ENCODE measurements around the gene SHC2.

DNA sequence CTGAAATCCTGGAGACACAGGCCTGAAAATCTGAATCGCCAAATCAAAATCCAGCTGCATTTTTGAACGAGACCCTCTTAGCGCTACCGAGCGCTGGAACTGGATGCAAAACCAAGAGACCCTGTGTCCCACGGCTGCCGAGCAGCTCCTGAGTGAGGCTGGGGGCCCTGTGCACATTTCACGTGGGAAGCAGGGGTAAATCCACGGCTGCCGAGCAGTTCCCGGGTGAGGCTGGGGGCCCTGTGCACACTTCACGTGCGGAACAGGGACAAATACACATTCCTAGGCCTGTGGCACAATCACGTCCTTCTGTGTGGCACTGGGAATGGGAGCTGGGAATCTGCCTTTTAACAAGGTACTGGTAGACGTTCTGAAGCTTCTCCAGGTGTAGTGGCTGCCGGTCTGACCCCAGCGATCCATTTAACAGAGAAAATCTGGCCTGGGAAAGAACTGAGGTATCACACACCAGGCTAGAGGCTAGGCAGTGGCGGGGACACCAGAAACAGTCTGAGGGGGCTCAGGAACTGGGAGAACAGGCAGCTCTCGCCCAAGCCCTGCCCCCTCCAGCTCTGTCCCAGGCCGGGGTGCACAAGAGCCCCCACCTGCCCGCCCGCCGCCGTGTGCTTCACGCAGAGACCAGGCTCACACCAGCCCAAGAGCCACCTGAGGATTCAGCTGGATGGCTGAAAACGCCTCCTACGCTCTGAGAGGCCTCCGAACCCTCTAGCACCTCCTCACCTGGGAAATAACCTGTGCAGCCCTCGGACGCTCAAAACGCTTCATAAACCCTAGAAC lies 40.9 kb downstream of the SHC2 start:
- TF ChIP-seq, protein P1, sequence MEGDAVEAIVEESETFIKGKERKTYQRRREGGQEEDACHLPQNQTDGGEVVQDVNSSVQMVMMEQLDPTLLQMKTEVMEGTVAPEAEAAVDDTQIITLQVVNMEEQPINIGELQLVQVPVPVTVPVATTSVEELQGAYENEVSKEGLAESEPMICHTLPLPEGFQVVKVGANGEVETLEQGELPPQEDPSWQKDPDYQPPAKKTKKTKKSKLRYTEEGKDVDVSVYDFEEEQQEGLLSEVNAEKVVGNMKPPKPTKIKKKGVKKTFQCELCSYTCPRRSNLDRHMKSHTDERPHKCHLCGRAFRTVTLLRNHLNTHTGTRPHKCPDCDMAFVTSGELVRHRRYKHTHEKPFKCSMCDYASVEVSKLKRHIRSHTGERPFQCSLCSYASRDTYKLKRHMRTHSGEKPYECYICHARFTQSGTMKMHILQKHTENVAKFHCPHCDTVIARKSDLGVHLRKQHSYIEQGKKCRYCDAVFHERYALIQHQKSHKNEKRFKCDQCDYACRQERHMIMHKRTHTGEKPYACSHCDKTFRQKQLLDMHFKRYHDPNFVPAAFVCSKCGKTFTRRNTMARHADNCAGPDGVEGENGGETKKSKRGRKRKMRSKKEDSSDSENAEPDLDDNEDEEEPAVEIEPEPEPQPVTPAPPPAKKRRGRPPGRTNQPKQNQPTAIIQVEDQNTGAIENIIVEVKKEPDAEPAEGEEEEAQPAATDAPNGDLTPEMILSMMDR (IDR thresholded peaks at IDR 0.05; ENCODE audit: extremely low read depth in 1 of 2, insufficient read depth in 1 of 2, low read depth in 1 of 2, low read length in 2 of 2): no peak
- TF ChIP-seq POLR2A (IDR thresholded peaks at IDR 0.05; ENCODE audit: low read depth, low read length) (no peak), EZH2 (IDR thresholded peaks at IDR 0.05; ENCODE audit: borderline replicate concordance, low read depth, low read length, severe bottlenecking) (no peak), MYC (IDR thresholded peaks at IDR 0.05; ENCODE audit: low read depth, low read length) (no peak), JUN (IDR thresholded peaks at IDR 0.05; ENCODE audit: borderline replicate concordance, insufficient read depth, insufficient read length, low read depth) (no peak), FOS (IDR thresholded peaks at IDR 0.05; ENCODE audit: borderline replicate concordance, insufficient read depth, low read length) (no peak), POLR2AphosphoS5 (IDR thresholded peaks at IDR 0.05; ENCODE audit: insufficient read depth, low read depth, low read length) (no peak)
- TF ChIP-seq, protein P2, sequence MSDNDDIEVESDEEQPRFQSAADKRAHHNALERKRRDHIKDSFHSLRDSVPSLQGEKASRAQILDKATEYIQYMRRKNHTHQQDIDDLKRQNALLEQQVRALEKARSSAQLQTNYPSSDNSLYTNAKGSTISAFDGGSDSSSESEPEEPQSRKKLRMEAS (IDR thresholded peaks at IDR 0.05; ENCODE audit: insufficient read depth, insufficient read length): no peak

Data from endothelial cell of umbilical vein (primary cell).